GM20000 (cell line): ENCODE data around the gene DENND1A.
"Not testable (repeated sequence)": the region's sequence is repeated elsewhere in the genome, so short reads cannot be mapped to it uniquely, and the experiment has no call there.

Experiments used
- DNase-seq: peaks from one replicate; pipeline ENCODE4 v3.0.0; 2012; ENCODE audit warnings: low spot score
- CTCF ChIP-seq: IDR thresholded peaks from 2 replicates; pipeline ENCODE4 v1.5.1; 2012; ENCODE audit warnings: mild to moderate bottlenecking, control low read depth; ENCODE audit errors: extremely low read depth, missing control alignments

Gene DENND1A

DNA sequence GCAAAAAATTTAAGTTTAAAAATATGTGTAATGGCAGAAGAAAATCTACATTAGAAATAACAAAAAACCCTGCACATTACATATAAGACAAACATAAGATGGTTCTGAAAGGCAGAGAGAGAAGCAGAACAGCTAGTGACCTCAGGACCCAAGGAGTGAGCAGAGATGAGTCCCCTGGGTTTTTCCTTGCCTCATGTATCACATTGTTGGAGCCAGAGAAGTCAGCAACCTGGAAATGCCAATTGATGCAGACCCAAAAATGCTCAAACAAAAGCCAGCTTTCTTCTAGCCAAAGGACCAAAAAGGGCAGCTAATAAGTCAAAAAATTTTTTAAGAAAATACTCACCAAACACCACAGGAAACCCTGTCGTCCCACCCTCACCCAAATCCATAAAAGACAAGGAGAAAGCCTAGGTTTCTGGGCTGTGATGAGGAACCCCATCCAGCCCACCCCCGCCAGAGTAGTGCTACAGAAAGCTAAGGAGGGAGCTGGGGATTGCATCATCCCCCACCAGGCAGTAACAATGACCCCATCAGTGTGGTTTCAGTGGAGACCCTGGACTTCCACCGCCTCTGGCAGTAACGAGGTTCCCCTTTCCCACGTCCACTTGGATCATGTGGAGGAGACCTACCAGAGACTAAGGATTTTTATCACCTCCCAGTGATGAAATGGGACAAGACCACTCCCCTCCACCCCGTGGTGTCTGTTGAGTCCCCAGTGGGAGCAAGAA, 17.6 kb downstream of the DENND1A start:
- no peak for TF ChIP-seq CTCF
- no peak for DNase-seq

GRCh38 chr9:123911024-123911423, 18.9 kb downstream of the DENND1A start:
- DNase-seq = no peak
- TF ChIP-seq CTCF = no peak

DNA sequence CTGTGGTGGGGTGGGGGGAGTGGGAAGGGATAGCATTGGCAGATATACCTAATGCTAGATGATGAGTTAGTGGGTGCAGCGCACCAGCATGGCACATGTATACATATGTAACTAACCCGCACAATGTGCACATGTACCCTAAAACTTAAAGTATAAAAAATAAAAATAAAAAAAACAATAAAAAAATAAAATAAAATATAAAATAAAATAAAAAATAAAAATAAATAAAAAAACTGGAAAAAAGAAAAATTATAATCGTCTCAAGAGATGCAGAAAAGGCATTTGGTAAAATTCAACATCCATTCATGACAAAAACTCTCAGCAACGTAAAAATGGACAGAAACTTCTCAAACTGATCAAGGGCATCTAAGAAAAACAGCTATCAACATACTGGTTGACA, 20.7 kb downstream of the DENND1A start:
- not testable (repeated sequence) for DNase-seq

GRCh38 chr9:123903550-123903949, 26.4 kb downstream of the DENND1A start:
- not testable (repeated sequence) for DNase-seq

GRCh38 chr9:123894822-123895221, 35.1 kb downstream of the DENND1A start:
- no peak for TF ChIP-seq CTCF
- no peak for DNase-seq

DNA sequence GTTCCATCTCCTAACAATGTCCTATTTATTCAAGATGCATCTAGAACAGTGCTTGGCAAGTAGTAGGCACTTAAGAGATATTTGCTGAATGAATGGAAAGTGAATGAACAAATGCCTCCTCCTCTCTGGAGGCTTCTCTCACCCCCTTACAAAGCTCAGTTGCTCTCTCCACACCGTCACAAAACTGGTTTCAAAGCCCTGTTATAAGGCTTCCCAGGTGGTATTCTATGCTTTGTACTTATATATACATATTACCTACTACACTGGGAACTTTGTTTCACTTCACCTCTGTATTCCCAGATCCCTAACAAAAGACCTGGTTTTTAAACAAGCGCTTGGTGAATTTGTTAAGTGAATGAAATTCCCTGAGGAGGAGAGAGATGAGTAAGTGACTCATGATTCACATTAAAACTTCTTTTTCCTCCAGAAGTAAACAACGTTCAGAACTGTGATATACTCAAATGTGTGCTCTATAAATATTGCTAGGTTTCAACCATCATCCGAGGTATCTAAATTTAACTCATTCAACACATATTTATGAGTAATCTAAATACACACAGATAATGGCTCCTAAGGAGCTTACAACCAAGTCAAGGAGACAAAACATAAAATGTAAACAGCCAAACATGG, 36.0 kb downstream of the DENND1A start:
- DNase-seq = no peak
- no peak for TF ChIP-seq CTCF

- no peak for DNase-seq
- TF ChIP-seq CTCF = no peak
Observed at GRCh38 chr9:123893115-123893514, 36.8 kb downstream of the DENND1A start.

GRCh38 chr9:123887837-123888236, 42.1 kb downstream of the DENND1A start:
- no peak for TF ChIP-seq CTCF
- no peak for DNase-seq

DNA sequence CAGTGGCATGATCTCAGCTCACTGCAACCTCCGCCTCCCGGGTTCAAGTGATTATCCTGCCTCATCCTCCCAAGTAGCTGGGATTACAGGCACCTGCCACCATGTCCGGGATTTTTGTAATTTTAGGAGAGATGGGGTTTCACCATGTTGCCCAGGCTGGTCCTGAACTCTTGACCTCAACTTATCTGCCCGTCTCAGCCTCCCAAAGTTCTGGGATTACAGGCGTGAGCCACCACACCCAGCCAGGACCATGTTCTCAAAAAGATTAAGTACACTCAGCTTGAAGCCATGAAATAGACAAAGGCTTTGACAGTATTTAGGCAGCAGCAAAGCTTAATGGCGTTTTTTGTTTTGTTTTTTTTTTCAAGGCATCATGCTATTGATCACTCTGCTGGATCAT, 44.1 kb downstream of the DENND1A start:
- not testable (repeated sequence) for DNase-seq
